Measurements from ENCODE around the gene TM9SF2.
A peak's percentile ranks its signal among the peaks of the same experiment; 100 is the strongest.
"Not testable (repeated sequence)": the region's sequence is repeated elsewhere in the genome, so short reads cannot be mapped to it uniquely, and the experiment has no call there.

The TM9SF2 gene, protein sequence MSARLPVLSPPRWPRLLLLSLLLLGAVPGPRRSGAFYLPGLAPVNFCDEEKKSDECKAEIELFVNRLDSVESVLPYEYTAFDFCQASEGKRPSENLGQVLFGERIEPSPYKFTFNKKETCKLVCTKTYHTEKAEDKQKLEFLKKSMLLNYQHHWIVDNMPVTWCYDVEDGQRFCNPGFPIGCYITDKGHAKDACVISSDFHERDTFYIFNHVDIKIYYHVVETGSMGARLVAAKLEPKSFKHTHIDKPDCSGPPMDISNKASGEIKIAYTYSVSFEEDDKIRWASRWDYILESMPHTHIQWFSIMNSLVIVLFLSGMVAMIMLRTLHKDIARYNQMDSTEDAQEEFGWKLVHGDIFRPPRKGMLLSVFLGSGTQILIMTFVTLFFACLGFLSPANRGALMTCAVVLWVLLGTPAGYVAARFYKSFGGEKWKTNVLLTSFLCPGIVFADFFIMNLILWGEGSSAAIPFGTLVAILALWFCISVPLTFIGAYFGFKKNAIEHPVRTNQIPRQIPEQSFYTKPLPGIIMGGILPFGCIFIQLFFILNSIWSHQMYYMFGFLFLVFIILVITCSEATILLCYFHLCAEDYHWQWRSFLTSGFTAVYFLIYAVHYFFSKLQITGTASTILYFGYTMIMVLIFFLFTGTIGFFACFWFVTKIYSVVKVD

DNA sequence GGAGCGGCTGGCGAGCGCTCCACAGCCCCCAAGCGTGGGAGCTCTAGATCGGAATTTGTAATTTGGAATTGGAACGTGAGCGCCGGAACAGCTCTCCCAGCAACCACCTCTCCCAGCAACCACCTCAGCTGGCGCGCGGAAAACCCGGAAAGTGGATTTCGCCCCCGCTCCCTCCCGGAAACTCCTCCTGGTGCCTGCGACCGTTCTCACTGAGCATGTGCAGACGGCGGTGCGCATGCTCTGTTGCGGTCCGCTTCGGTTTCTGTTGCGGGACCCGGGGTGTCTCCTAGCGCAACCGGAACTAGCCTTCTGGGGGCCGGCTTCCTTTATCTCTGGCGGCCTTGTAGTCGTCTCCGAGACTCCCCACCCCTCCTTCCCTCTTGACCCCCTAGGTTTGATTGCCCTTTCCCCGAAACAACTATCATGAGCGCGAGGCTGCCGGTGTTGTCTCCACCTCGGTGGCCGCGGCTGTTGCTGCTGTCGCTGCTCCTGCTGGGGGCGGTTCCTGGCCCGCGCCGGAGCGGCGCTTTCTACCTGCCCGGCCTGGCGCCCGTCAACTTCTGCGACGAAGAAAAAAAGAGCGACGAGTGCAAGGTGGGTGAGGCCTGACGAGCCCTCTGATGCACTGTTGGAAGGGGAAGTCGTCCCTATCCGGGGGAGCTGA is at the start of gene TM9SF2:
TM9SF2 (plus strand) TSS at position 289 of the 664 bp plus-strand sequence; CDS start at position 424, 135 bp downstream.
- DNase-seq (ENCODE audit: low read depth), result peak; percentile 95

GRCh38 chr13:99454518-99455183 is 46.6 kb upstream of the TM9SF2 start:
- DNase-seq (ENCODE audit: low read depth), result no peak

DNA sequence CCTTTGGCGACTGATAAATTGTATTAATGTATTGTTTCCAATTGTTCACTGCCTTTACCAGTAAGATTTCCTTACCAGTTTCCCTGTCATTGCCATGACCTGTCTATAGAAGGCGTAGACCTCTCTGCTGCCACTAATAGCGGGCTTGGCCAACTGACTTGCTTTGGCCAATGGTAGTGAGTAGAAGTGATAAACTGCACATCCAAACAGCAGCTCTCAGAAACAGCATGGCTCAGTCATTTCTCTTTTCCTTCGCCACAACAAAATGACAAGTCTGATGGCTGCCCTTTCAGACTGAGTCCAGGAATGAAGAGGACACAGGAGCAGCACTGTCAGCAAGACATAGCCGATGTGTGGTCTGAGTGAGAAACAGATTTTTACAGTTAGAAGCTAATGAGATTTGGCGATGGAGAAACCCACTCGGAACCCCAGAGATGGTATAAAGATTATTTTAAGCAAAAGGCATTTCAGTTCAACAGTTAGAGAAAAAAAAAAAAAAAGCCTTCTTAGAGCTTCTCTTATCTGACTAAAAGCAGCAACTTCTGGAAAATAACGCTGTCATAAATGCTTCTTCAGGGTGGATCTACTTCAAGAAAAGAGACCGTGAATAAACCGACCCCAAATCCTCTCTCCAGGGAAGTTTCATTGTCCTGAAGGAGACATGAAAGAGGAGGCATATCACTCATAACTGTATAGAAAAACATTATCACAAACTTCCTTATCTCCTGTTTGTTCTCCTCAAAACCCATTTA is 42.0 kb upstream of the TM9SF2 start:
- no peak for DNase-seq (ENCODE audit: low read depth)

- DNase-seq (ENCODE audit: low read depth), result not testable (repeated sequence)
Observed at GRCh38 chr13:99460802-99461201, 40.5 kb upstream of the TM9SF2 start.

DNA sequence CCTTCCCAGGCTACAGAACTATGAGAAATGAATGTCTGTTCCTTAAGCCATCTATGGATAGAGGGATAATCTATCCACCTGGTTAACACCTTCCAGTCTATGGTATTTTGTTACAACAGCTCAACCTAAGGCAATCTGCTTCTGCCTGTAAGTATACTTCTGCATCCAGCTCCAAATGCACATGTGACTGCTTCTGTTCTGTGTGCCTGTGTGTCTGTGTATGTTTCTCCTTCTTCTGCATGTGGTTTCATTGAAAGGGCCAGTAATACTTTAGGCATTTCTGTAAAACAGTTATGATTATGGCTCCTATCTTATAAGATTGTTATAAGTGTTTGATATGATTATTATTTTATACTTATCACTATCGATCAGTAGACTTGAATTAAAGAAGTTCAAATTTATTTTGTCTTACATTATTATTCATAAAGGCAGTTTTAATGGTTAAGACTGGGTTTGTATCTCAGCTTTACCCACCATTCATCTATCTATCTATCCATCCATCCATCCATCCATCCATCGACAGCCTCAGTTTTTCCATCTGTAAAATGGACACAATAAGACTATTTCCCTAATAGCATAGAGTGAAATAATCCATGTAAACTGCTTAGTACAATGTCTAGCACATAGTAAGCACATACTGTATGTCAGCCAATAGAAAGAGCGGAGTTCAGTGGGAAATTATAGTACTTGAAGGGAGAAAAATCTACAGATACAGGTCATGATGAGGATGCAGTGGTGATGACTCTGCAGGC is 37.5 kb upstream of the TM9SF2 start:
- DNase-seq (ENCODE audit: low read depth), result no peak

DNA sequence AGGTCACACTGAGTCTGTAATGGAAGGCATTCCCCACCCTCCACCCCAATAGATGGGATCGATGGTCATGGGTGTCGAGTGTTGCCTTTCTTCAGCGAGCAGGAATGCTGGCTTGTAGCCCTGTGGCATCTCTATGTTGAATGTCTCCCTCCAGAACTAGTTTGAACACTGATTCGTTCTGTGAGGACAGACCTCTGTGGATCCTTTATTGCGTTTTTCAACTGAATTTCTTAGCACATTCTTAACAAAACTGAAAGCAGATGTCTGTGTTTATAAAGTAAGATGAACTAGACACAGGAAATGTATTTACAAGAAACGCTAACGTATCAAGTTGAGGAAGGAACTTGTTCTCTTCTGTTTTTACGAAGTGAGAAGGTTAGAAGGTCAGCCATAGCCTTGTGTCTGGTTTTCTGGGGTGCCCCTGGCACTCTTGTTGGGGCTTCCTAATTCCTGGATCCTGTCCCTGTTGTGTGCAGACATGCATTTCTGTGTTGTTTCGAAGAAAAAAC is 36.8 kb upstream of the TM9SF2 start:
- no peak for DNase-seq (ENCODE audit: low read depth)

GRCh38 chr13:99465454-99465853 is 35.8 kb upstream of the TM9SF2 start:
- DNase-seq (ENCODE audit: low read depth), result no peak

GRCh38 chr13:99467764-99468163 is 33.5 kb upstream of the TM9SF2 start:
- DNase-seq (ENCODE audit: low read depth), result no peak

DNA sequence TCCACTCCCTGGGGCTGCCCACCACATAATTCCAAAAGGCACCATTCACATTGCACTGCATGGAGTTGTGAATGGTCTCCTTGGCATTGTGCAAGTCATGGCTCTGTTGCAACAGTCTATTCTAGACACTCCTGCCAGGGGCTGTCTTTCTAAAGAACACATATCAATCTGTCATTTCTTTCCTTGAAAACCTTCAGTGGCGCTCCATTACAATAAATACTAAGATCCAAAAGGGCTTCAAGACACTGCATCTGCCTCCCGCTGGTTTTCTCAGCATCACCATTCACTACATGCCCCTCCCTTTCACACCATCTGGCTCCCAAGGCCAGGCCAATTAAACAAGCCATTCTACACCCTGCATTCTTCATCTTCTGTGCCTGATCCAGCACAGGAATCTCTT is 32.2 kb upstream of the TM9SF2 start:
- DNase-seq (ENCODE audit: low read depth), result no peak

- DNase-seq (ENCODE audit: low read depth), result no peak
Observed at GRCh38 chr13:99470027-99470426, 31.2 kb upstream of the TM9SF2 start.

DNA sequence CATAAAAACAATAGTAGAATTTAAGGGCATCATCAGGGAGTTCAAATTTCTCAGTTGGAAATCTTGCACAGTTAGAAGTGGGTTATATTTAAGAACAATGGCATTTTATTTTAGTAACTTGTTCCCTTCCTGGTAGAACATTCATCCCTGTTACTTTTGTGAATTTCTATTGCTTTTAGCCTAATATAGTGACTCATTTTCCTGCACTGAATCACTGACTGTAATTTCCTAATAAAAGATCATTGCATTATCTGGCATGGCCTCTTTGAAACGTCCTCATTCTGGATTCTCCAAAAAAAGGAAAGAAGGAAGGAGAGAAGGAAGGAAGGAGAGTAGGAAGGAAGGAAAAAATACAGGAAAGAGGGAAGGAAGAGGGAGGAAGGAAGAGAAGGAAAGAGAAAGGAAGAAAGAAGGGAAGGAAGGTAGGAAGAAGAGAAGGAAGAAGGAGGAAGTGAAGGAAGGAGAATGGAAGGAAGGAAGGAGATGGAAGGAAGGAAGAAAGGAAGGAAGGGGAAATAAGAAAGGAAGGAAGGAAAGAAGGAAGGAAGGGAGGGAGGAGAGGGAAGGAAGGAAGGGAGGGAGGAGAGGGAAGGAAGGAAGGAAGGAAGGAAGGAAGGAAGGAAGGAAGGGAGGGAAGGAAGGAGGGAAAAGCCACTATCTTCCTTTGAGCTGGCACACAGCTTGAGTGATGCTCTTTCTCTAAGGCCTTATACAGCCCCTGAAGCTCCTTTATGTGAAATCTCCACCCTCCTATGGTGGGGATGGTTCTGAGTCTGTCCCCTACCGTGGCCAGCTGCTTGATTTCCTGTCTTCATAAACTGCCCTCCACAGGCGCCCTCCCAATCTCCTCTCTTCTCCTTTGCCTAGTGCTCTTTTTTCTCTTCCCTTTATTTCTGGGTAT is 29.8 kb upstream of the TM9SF2 start:
- DNase-seq (ENCODE audit: low read depth), result no peak

GRCh38 chr13:99472122-99472440 is 29.2 kb upstream of the TM9SF2 start:
- no peak for DNase-seq (ENCODE audit: low read depth)

DNA sequence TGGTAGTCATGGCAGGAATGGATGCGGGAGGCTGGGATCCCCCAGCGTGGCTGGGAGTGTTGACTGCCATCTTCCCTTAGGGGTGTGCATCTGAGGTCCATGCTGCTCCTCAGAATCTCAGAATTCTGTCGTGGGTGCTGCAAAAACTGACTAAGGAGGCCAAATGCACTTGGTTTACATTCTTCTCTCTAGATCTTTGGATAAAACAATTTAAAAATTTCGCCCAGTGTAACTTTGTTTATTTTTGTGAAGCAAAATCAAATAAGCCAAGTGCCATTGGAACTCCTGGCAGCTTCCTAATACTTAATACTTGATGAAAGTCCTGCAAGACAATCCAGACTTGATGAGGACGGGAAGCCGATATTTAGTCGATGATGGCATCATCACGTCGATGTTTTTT is 27.8 kb upstream of the TM9SF2 start:
- DNase-seq (ENCODE audit: low read depth), result no peak

- DNase-seq (ENCODE audit: low read depth), result no peak
Observed at GRCh38 chr13:99476648-99477047, 24.6 kb upstream of the TM9SF2 start.

DNA sequence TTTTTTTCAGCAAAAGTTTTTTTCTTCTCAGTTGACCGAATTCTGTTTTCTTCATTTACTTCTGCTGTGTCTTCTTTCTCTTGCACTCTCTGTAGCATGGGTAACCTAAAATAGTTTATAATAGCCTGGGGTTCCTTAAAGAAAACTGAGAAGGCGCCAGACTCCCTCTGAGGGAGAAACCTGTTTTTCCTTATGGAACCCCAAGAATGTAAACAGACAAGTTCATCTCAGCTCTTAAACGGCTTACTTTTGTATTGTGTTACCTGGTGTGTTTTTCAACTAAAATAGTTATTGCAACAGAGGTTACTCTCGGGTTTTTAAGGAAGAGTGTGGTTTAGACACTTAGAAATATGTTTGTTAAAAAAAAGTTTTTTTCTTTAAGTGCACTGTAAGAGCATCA is 23.8 kb upstream of the TM9SF2 start:
- DNase-seq (ENCODE audit: low read depth), result no peak

DNA sequence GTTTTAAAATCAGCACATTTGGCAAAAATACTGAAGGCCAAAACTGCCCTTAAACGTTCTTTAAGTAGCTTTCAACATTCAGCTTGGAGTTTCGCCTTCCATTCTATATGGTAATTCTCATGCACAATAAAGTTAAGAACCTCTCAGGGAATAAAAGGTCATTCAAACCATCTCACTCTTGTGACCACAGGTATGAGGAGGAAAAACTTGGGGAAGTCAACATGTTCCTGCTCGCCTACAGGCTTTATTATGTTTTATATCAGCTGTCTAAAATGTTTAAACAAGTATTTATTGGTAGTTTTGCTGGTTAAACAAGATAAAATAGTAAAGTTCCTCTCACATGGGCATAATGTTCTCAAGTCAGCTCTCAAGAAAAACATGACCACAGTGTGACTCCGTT is 19.9 kb upstream of the TM9SF2 start:
- DNase-seq (ENCODE audit: low read depth), result no peak

- DNase-seq (ENCODE audit: low read depth), result no peak
Observed at GRCh38 chr13:99484473-99484872, 16.8 kb upstream of the TM9SF2 start.

- DNase-seq (ENCODE audit: low read depth), result no peak
Observed at GRCh38 chr13:99486996-99487395, 14.3 kb upstream of the TM9SF2 start.

DNA sequence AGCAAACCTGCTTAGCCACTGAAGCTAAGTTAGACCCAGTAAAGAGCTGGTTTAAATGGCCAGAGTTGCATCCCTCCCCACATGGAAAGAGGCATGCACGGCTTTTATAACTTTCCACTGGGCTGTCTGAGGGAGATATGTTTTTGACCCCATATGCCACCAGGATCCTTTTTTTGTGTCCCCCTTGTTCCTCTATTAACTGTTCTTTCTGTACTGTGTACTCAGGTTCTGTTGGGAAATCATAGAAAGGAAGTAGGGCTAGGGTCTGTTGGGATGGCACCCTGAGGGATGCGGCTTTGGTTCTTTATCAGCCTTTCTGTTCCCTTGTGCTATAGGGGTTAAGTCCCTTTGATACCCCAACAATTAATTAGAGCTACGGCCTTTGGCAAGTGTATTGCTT is 12.2 kb upstream of the TM9SF2 start:
- DNase-seq (ENCODE audit: low read depth), result no peak

DNA sequence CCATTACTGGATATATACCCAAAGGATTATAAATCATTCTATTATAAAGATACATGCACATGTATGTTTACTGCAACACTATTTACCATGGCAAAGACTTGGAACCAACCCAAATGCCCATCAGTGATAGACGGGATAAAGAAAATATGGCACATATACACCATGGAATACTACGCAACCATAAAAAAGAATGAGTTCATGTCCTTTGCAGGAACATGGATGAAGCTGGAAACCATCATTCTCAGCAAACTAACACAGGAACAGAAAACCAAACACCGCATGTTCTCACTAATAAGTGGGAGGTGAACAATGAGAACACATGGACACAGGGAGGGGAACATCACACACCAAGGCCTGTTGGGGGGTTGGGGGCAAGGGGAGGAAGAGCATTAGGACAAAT is 9.5 kb upstream of the TM9SF2 start:
- DNase-seq (ENCODE audit: low read depth), result not testable (repeated sequence)
